A549 (cell line): ENCODE data around the gene RAD51B. TPM values are rescaled to one million over a fixed set of nuclear protein-coding genes. Genes with fewer than 3 reads are reported as not detected.

Source experiments
- ATAC-seq, 2 experiments: fragments of 200-7000 bp in 1 of 2; fragments of >200 bp in 1 of 2; cut with Nextera tagmentation in 1 of 2; cut with Tn5 transposase in 1 of 2; 3 replicates each; pipeline versions ENCODE4 v1.8.0 to v1.9.1; 2018 to 2020; ENCODE audit warnings: mild to moderate bottlenecking in 1 of 2, moderate library complexity in 1 of 2
- CTCF ChIA-PET: fragments of 300-600 bp; sonication (Branson Sonifier 250); formaldehyde crosslinking; extraction: SDS; loops from one replicate; lab custom pipeline; 2021; ENCODE audit warnings: antibody characterized with exemption, inconsistent platforms; lab: Yijun Ruan, JAX
- POLR2A ChIA-PET: fragments of 350-600 bp; formaldehyde crosslinking; extraction: SDS; loops from one replicate; lab custom pipeline; 2021; ENCODE audit warnings: antibody characterized with exemption, inconsistent platforms; lab: Yijun Ruan, JAX
- DNase-seq, 2 experiments: peaks; one replicate each; pipeline versions ENCODE4 v3.0.0 to v3.0.0-alpha.2; 2011 to 2016; ENCODE audit warnings: low read depth in 1 of 2, low spot score in 1 of 2
- FAIRE-seq: peaks from 2 replicates; lab custom pipeline; 2011; peaks lifted over from hg19 to GRCh38; lab: Jason Lieb, UNC
- H3K27ac ChIP-seq, 2 experiments: fragments of >200 bp; sonication (Bioruptor Twin); formaldehyde crosslinking; 3 replicates each; pipeline ENCODE4 v1.5.1; 2016 to 2017
- H3K4me1 ChIP-seq: fragments of >200 bp; sonication (Bioruptor Twin); formaldehyde crosslinking; 3 replicates; pipeline ENCODE4 v1.6.1; 2016
- H3K4me2 ChIP-seq: fragments of >200 bp; sonication (Bioruptor Twin); formaldehyde crosslinking; 3 replicates; pipeline ENCODE4 v1.6.1; 2016
- H3K4me3 ChIP-seq: fragments of >200 bp; sonication (Bioruptor Twin); formaldehyde crosslinking; 3 replicates; pipeline ENCODE4 v1.5.1; 2016
- H3K9me3 ChIP-seq: fragments of >200 bp; sonication (Bioruptor Twin); formaldehyde crosslinking; 3 replicates; pipeline ENCODE4 v1.6.1; 2016
- CHD2 ChIP-seq: fragments of 150-350 bp; IDR thresholded peaks from 2 replicates; pipeline ENCODE4 v1.6.1; 2014; ENCODE audit warnings: low read length; ENCODE audit not compliant: partially characterized antibody
- FOSL2 ChIP-seq, 2 experiments: fragments of 450-650 bp in 1 of 2; fragments of >200 bp in 1 of 2; sonication (Bioruptor Twin) in 1 of 2; formaldehyde crosslinking; IDR thresholded peaks; 2 replicates each; pipeline versions ENCODE4 v1.5.0 to v1.6.1; 2016 to 2020; ENCODE audit warnings: mild to moderate bottlenecking in 1 of 2, moderate library complexity in 1 of 2
- HEYL ChIP-seq: fragments of 250-450 bp; sonication (Bioruptor Pico); IDR thresholded peaks from 2 replicates; pipeline ENCODE4 v1.8.0; 2021; ENCODE audit warnings: mild to moderate bottlenecking, moderate library complexity
- HOXB5 ChIP-seq: fragments of 250-450 bp; sonication (Bioruptor Pico); IDR thresholded peaks from 2 replicates; pipeline ENCODE4 v1.5.0; 2020; ENCODE audit warnings: mild to moderate bottlenecking, moderate library complexity
- JUN ChIP-seq, 2 experiments: fragments of >200 bp; sonication (Bioruptor Twin); formaldehyde crosslinking; IDR thresholded peaks; 2 replicates in 1 of 2; 3 replicates in 1 of 2; pipeline ENCODE4 v1.6.1; 2016 to 2017
- MAZ ChIP-seq: fragments of 150-350 bp; IDR thresholded peaks from 2 replicates; pipeline ENCODE4 v1.6.1; 2014; ENCODE audit warnings: antibody characterized with exemption, low read depth, low read length, borderline replicate concordance
- MYC ChIP-seq: IDR thresholded peaks from 2 replicates; pipeline ENCODE4 v1.6.1; 2012; ENCODE audit warnings: mild to moderate bottlenecking, inconsistent platforms, low read length, improper control_type of control experiment, borderline replicate concordance
- RAD21 ChIP-seq, 2 experiments: fragments of >200 bp in 1 of 2; sonication (Bioruptor Twin) in 1 of 2; formaldehyde crosslinking in 1 of 2; IDR thresholded peaks in 1 of 2; conservative IDR thresholded peaks in 1 of 2; 2 replicates in 1 of 2; 3 replicates in 1 of 2; pipeline ENCODE4 v1.6.1; 2012 to 2018; ENCODE audit warnings: inconsistent platforms in 1 of 2
- REST ChIP-seq: fragments of 200-600 bp; sonication (generic); IDR thresholded peaks from 2 replicates; pipeline ENCODE4 v1.6.1; 2016; ENCODE audit warnings: antibody characterized with exemption, mild to moderate bottlenecking, moderate library complexity
- ZNF302 ChIP-seq: fragments of 250-450 bp; sonication (Bioruptor Pico); IDR thresholded peaks from 2 replicates; pipeline ENCODE4 v1.9.0; 2021; ENCODE audit warnings: inconsistent platforms, mild to moderate bottlenecking, moderate library complexity
- WGBS: methylation state at CpG from one replicate; pipeline ENCODE4 v1.1.6; 2017; ENCODE audit errors: missing lambda C conversion rate; 5-methylcytosine and 5-hydroxymethylcytosine counted together
- polyA plus RNA-seq, 4 experiments: library from polyadenylated mRNA; depleted of rRNA in 3 of 4; stranded (reverse); fragments of >200 nt; fragmentation: RNase III in 1 of 4; extraction: RNeasy Plus Mini Kit Qiagen cat#74134 plus additional on column Dnase treatment in 1 of 4; gene quantifications; 2 replicates in 3 of 4; 3 replicates in 1 of 4; pipeline ENCODE4 v1.2.3, GENCODE V29; 2011 to 2017
- TF ChIP-seq, protein P1 (sequence below): fragments of >200 bp; sonication (Bioruptor Twin); formaldehyde crosslinking; IDR thresholded peaks from 3 replicates; pipeline ENCODE4 v1.5.1; 2016
- TF ChIP-seq, protein P2 (sequence below): fragments of 250-450 bp; sonication (Bioruptor Pico); IDR thresholded peaks from 2 replicates; pipeline ENCODE4 v1.5.0; 2021; ENCODE audit warnings: mild to moderate bottlenecking, moderate library complexity, borderline replicate concordance
- TF ChIP-seq, protein P3 (sequence below): fragments of 150-350 bp; IDR thresholded peaks from 2 replicates; pipeline ENCODE4 v1.6.1; 2014; ENCODE audit warnings: low read depth, mild to moderate bottlenecking, low read length

RAD51B gene
- polyA plus RNA-seq, 2 of the 4 experiments (the other 2 are of a cell fraction) = 7.2 to 10.8 TPM

- no peak for FAIRE-seq
- no peak for DNase-seq
- Histone ChIP-seq H3K4me3 (no peak overlapping the region), H3K9me3 (peaks cover 11% of the 10 kb centered on the region; the same call in 2 of the 3 replicates), H3K27ac (peak overlapping the region in 1 of 2 experiments; percentile 65; a peak in 3 of 6 replicates), H3K4me1 (no peaks in the 10 kb centered on the region), H3K4me2 (no peak overlapping the region)
- TF ChIP-seq, protein P1, sequence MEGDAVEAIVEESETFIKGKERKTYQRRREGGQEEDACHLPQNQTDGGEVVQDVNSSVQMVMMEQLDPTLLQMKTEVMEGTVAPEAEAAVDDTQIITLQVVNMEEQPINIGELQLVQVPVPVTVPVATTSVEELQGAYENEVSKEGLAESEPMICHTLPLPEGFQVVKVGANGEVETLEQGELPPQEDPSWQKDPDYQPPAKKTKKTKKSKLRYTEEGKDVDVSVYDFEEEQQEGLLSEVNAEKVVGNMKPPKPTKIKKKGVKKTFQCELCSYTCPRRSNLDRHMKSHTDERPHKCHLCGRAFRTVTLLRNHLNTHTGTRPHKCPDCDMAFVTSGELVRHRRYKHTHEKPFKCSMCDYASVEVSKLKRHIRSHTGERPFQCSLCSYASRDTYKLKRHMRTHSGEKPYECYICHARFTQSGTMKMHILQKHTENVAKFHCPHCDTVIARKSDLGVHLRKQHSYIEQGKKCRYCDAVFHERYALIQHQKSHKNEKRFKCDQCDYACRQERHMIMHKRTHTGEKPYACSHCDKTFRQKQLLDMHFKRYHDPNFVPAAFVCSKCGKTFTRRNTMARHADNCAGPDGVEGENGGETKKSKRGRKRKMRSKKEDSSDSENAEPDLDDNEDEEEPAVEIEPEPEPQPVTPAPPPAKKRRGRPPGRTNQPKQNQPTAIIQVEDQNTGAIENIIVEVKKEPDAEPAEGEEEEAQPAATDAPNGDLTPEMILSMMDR = no peak
- TF ChIP-seq HEYL (CRISPR knock-in tag) (no peak), JUN (IDR thresholded peaks at IDR 0.05) (no peak), HOXB5 (CRISPR knock-in tag) (no peak), MAZ (no peak), ZNF302 (CRISPR knock-in tag) (no peak)
- TF ChIP-seq, protein P2, sequence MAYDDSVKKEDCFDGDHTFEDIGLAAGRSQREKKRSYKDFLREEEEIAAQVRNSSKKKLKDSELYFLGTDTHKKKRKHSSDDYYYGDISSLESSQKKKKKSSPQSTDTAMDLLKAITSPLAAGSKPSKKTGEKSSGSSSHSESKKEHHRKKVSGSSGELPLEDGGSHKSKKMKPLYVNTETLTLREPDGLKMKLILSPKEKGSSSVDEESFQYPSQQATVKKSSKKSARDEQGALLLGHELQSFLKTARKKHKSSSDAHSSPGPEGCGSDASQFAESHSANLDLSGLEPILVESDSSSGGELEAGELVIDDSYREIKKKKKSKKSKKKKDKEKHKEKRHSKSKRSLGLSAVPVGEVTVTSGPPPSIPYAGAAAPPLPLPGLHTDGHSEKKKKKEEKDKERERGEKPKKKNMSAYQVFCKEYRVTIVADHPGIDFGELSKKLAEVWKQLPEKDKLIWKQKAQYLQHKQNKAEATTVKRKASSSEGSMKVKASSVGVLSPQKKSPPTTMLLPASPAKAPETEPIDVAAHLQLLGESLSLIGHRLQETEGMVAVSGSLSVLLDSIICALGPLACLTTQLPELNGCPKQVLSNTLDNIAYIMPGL = no peak
- CTCF ChIA-PET = no interaction called here
- WGBS = 77% methylated on average over 9 of the region's 9 CpGs
- POLR2A ChIA-PET = no interaction called here
- ATAC-seq = no peak
These were observed 950.5 kb downstream of the RAD51B start for GRCh38 chr14:68770051-68770450.

DNA sequence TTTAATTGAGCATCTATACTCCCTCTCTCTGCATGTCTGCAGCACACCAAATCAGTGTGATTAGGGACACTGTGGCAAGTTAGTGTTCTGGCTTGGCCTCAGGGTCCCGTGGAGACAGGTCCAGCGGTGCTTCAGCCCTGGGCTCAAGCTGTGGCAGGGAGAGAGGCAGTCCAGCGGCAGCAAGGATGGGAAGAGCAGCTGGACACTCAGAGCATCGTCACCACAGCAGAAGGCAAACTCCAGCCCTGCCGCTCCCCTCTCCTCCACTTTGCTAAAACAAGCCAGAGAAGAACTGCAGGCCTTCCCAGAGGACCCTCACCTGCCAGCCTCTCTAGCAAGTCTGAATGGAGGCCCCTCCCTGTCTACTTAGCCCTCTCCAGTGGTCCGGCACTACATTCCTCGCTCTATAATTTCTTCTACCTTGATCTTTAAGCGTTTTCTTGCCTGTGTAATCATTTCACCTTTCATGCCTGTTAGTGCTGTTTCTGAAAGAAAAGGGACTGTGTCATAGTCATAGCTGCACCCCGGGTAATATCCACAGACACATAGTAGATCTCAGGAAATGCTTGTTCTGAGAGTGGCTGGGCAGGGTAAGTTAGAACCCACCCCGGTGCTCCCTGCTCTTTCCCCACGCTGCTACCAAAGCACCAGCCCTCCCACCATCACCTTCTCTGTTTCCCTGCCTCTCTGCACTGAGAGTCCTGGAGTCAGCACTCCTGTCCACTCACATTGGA, 951.1 kb downstream of the RAD51B start:
- FAIRE-seq (no peak), ATAC-seq (no peak), DNase-seq (no peak)
- no peak for TF ChIP-seq MYC
- TF ChIP-seq CHD2 = no peak
- no peak for TF ChIP-seq RAD21 (conservative IDR thresholded peaks at IDR 0.05 in 1 of 2, IDR thresholded peaks at IDR 0.05 in 1 of 2)
- no peak for TF ChIP-seq FOSL2 (IDR thresholded peaks at IDR 0.05)
- no peak for TF ChIP-seq FOSL2 (CRISPR knock-in tag; IDR thresholded peaks at IDR 0.05)
- TF ChIP-seq, protein P3, sequence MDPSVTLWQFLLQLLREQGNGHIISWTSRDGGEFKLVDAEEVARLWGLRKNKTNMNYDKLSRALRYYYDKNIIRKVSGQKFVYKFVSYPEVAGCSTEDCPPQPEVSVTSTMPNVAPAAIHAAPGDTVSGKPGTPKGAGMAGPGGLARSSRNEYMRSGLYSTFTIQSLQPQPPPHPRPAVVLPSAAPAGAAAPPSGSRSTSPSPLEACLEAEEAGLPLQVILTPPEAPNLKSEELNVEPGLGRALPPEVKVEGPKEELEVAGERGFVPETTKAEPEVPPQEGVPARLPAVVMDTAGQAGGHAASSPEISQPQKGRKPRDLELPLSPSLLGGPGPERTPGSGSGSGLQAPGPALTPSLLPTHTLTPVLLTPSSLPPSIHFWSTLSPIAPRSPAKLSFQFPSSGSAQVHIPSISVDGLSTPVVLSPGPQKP = no peak
- TF ChIP-seq REST = no peak
- Histone ChIP-seq H3K27ac (peak overlapping the region in 1 of 2 experiments; percentile 65; a peak in 3 of 6 replicates), H3K9me3 (peaks cover 17% of the 10 kb centered on the region), H3K4me2 (no peak overlapping the region), H3K4me1 (no peaks in the 10 kb centered on the region), H3K4me3 (no peak overlapping the region)
- ChIA-PET CTCF (no interaction called here), POLR2A (no interaction called here)
- 80% methylated on average over 10 of the region's 11 CpGs for WGBS
